Glutamatergic neuron (in vitro differentiated cells): ENCODE results near the gene BOD1. TPM values are rescaled to one million over a fixed set of nuclear protein-coding genes. Genes with fewer than 3 reads are reported as not detected.

Experiments used
- DNase-seq: peaks from one replicate; pipeline ENCODE4 v3.0.0; 2022
- H3K27ac Mint-ChIP-seq: one replicate; pipeline ENCODE4 v1.8.0; 2020; ENCODE audit warnings: mild to moderate bottlenecking, mixed read lengths, inconsistent platforms; ENCODE audit not compliant: unreplicated experiment
- H3K27me3 Mint-ChIP-seq: one replicate; pipeline ENCODE4 v1.8.0; 2020; ENCODE audit warnings: mild to moderate bottlenecking, moderate library complexity, mixed read lengths, inconsistent platforms; ENCODE audit not compliant: unreplicated experiment
- H3K36me3 Mint-ChIP-seq: one replicate; pipeline ENCODE4 v1.8.0; 2020; ENCODE audit warnings: mild to moderate bottlenecking, mixed read lengths, inconsistent platforms; ENCODE audit not compliant: unreplicated experiment
- H3K4me1 Mint-ChIP-seq: one replicate; pipeline ENCODE4 v1.8.0; 2020; ENCODE audit warnings: mild to moderate bottlenecking, low read depth, mixed read lengths, inconsistent platforms; ENCODE audit not compliant: unreplicated experiment
- H3K4me3 Mint-ChIP-seq: one replicate; pipeline ENCODE4 v1.8.0; 2020; ENCODE audit warnings: mild to moderate bottlenecking, mixed read lengths, inconsistent platforms; ENCODE audit not compliant: unreplicated experiment
- H3K9me3 Mint-ChIP-seq: one replicate; pipeline ENCODE4 v1.8.0; 2020; ENCODE audit warnings: mild to moderate bottlenecking, moderate library complexity, mixed read lengths, inconsistent platforms; ENCODE audit not compliant: unreplicated experiment
- total RNA-seq: library from RNA; stranded (reverse); fragmentation: NEBNext Ultra II Directional; extraction: Animal tissue kit (Norgen Biotek cat#: 25700); gene quantifications from one replicate; pipeline ENCODE4 v1.2.1, GENCODE V29; 2021; ENCODE audit not compliant: unreplicated experiment
- TF ChIP-seq, protein P1 (sequence below): fragments of 200-600 bp; sonication (generic); IDR thresholded peaks from one replicate; pipeline ENCODE4 v1.5.0; 2021; ENCODE audit not compliant: partially characterized antibody, unreplicated experiment

The BOD1 gene
- total RNA-seq, 1 donor from 2014 or later = 62.7 TPM

- Mint-ChIP-seq H3K27me3 (no peaks in the 10 kb centered on the region), H3K4me3 (no peak overlapping the region), H3K9me3 (peaks cover 4% of the 10 kb centered on the region), H3K36me3 (no peaks in the 10 kb centered on the region), H3K4me1 (peaks cover 21% of the 10 kb centered on the region), H3K27ac (no peak overlapping the region)
- TF ChIP-seq, protein P1, sequence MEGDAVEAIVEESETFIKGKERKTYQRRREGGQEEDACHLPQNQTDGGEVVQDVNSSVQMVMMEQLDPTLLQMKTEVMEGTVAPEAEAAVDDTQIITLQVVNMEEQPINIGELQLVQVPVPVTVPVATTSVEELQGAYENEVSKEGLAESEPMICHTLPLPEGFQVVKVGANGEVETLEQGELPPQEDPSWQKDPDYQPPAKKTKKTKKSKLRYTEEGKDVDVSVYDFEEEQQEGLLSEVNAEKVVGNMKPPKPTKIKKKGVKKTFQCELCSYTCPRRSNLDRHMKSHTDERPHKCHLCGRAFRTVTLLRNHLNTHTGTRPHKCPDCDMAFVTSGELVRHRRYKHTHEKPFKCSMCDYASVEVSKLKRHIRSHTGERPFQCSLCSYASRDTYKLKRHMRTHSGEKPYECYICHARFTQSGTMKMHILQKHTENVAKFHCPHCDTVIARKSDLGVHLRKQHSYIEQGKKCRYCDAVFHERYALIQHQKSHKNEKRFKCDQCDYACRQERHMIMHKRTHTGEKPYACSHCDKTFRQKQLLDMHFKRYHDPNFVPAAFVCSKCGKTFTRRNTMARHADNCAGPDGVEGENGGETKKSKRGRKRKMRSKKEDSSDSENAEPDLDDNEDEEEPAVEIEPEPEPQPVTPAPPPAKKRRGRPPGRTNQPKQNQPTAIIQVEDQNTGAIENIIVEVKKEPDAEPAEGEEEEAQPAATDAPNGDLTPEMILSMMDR = no peak
- DNase-seq = no peak
Measured at GRCh38 chr5:173625261-173625660, 8.8 kb upstream of the BOD1 start.

GRCh38 chr5:173624282-173624681, 7.8 kb upstream of the BOD1 start:
- peaks cover 23% of the 10 kb centered on the region for H3K4me1 Mint-ChIP-seq
- DNase-seq = no peak
- no peak overlapping the region for H3K27ac Mint-ChIP-seq
- no peak overlapping the region for H3K4me3 Mint-ChIP-seq
- peaks cover 4% of the 10 kb centered on the region for H3K9me3 Mint-ChIP-seq
- H3K27me3 Mint-ChIP-seq = no peaks in the 10 kb centered on the region
- TF ChIP-seq, protein P1 = no peak
- no peaks in the 10 kb centered on the region for H3K36me3 Mint-ChIP-seq

DNA sequence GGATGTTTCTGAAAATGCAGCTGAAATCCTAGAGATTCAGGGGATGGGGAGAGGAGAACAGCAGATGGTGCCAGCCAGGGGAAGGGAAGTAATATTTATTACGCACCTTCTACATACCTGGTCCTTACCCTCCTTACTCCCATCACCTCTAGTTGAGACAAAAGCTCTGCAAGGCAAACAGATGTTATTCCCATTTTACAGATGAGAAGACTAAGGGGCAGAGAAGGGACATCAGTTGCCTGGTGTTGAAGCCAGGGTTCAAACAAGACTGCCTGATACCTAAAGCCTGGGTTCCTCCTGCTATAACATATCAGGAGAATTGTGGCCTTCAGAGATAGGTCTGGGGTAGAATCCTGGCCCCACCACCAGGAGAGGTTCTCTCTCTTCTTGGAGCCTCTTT, 7.3 kb upstream of the BOD1 start:
- H3K27me3 Mint-ChIP-seq = no peaks in the 10 kb centered on the region

DNA sequence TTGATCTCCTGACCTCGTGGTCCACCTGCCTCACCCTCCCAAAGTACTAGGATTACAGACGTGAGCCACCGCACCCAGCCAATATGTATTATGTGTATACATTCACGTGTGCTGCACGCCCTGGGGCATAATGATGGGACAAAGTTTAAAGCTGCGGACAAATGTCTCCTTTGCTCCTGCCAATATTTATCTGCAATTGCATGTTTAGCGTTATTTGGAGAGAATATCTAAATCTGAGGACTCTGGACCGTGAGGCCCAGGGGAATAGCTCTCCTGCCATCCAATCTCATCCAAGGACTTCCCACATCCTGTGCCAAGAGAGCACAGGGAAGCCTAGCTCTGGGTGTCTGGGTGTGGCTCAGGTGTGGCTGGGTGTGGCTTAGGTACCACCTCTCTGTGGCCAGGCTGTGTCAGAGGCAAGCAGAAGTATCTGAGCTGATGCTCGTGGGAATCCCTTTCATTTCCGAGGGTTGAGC, 6.9 kb upstream of the BOD1 start:
- H3K27me3 Mint-ChIP-seq = no peaks in the 10 kb centered on the region
- TF ChIP-seq, protein P1 = no peak
- H3K4me1 Mint-ChIP-seq = peaks cover 20% of the 10 kb centered on the region
- H3K36me3 Mint-ChIP-seq = no peaks in the 10 kb centered on the region
- peaks cover 4% of the 10 kb centered on the region for H3K9me3 Mint-ChIP-seq
- no peak overlapping the region for H3K4me3 Mint-ChIP-seq
- H3K27ac Mint-ChIP-seq = no peak overlapping the region
- DNase-seq = no peak

More for the DNA sequence above, 7.3 kb upstream of the BOD1 start:
- TF ChIP-seq, protein P1 = no peak
- H3K9me3 Mint-ChIP-seq = peaks cover 4% of the 10 kb centered on the region
- H3K4me3 Mint-ChIP-seq = no peak overlapping the region
- H3K27ac Mint-ChIP-seq = no peak overlapping the region
- H3K4me1 Mint-ChIP-seq = peaks cover 20% of the 10 kb centered on the region
- no peaks in the 10 kb centered on the region for H3K36me3 Mint-ChIP-seq
- DNase-seq = no peak

DNA sequence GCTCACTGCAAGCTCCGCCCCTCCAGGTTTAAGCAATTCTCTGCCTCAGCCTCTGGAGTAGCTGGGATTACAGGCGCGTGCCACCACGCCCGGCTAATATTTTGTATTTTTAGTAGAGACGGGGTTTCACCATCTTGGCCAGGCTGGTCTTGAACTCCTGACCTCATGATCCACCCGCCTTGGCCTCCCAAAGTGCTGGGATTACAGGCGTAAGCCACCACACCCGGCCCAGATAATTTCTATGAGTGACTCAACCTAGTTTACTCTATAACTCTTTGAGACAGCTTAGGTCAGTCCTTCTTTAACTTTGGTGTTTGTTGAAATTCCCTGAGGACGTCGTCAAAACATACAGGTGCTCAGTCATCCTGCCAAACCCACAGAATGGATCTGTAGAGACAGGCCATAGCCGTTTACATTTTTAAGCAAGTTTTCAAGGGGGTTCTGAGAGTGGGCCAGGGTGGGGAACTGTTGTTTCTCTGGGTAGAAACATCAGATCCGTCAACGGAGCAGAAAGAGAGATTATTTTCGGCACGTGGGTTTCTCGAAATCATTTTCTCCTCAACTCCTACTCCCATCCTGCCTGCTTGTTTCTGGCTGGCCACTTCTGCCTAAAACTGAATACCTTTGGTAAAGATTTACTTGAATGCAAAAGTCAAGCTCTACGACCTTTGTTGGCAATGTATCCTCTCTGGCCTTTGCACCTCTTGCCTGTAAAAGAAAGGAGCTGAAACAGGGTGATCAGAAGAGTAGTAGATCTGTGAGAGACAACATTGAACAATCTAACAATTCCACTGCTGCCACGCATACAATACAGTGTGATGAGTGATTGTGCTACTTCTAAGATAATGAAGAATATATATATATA, 6.0 kb upstream of the BOD1 start:
- Mint-ChIP-seq H3K27ac (no peak overlapping the region), H3K9me3 (peaks cover 2% of the 10 kb centered on the region), H3K27me3 (no peaks in the 10 kb centered on the region), H3K36me3 (no peaks in the 10 kb centered on the region), H3K4me3 (no peak overlapping the region), H3K4me1 (peaks cover 16% of the 10 kb centered on the region)
- DNase-seq = no peak
- TF ChIP-seq, protein P1 = no peak
